HepG2 (cell line): ENCODE results near the gene DUSP22. TPM values are rescaled to one million over a fixed set of nuclear protein-coding genes. Genes with fewer than 3 reads are reported as not detected.

Experiments
- BRD4 ChIP-seq: sonication (generic); formaldehyde crosslinking; IDR thresholded peaks from 2 replicates; pipeline ENCODE4 v1.4.0; 2020; ENCODE audit warnings: missing genetic modification reagents
- HNF4A ChIP-seq: sonication (generic); formaldehyde crosslinking; IDR thresholded peaks from 2 replicates; pipeline ENCODE4 v1.4.0; 2020; ENCODE audit warnings: missing genetic modification reagents
- KLF16 ChIP-seq, 2 experiments: sonication (generic) in 1 of 2; formaldehyde crosslinking in 1 of 2; IDR thresholded peaks; 2 replicates each; pipeline versions ENCODE4 v1.6.1 to v1.8.0; 2016 to 2023; ENCODE audit warnings: missing genetic modification reagents in 2 of 2, missing compliant biosample characterization in 1 of 2
- MEIS1 ChIP-seq: sonication (generic); formaldehyde crosslinking; IDR thresholded peaks from 2 replicates; pipeline ENCODE4 v1.9.0; 2021; ENCODE audit warnings: mild to moderate bottlenecking, missing genetic modification reagents, moderate library complexity, borderline replicate concordance
- NFKB2 ChIP-seq: sonication (generic); formaldehyde crosslinking; IDR thresholded peaks from 2 replicates; pipeline ENCODE4 v1.4.0; 2020; ENCODE audit warnings: missing genetic modification reagents, borderline replicate concordance
- REL ChIP-seq: sonication (generic); formaldehyde crosslinking; conservative IDR thresholded peaks from 2 replicates; pipeline ENCODE4 v1.8.0; 2022; ENCODE audit warnings: mild to moderate bottlenecking, missing genetic modification reagents, moderate library complexity
- SALL1 ChIP-seq: sonication (generic); formaldehyde crosslinking; IDR thresholded peaks from 2 replicates; pipeline ENCODE4 v1.8.0; 2022; ENCODE audit warnings: mild to moderate bottlenecking, missing genetic modification reagents
- SMAD3 ChIP-seq: sonication (generic); formaldehyde crosslinking; IDR thresholded peaks from 2 replicates; pipeline ENCODE4 v1.4.0; 2020; ENCODE audit warnings: missing genetic modification reagents
- SMYD3 ChIP-seq: sonication (generic); formaldehyde crosslinking; IDR thresholded peaks from 2 replicates; pipeline ENCODE4 v1.8.1; 2023; ENCODE audit warnings: mild to moderate bottlenecking, missing genetic modification reagents
- ZBTB42 ChIP-seq: sonication (generic); formaldehyde crosslinking; IDR thresholded peaks from 2 replicates; pipeline ENCODE4 v1.5.0; 2020; ENCODE audit warnings: mild to moderate bottlenecking, missing genetic modification reagents
- ZNF205 ChIP-seq: IDR thresholded peaks from 2 replicates; pipeline ENCODE4 v1.6.1; 2018; ENCODE audit warnings: missing biosample characterization, missing genetic modification reagents
- ZNF3 ChIP-seq: IDR thresholded peaks from 2 replicates; pipeline ENCODE4 v1.7.0; 2017; ENCODE audit warnings: inconsistent platforms
- ZNF547 ChIP-seq: sonication (generic); formaldehyde crosslinking; IDR thresholded peaks from 2 replicates; pipeline ENCODE4 v1.5.1; 2020; ENCODE audit warnings: mild to moderate bottlenecking, missing genetic modification reagents
- ZNF674 ChIP-seq: sonication (generic); formaldehyde crosslinking; IDR thresholded peaks from 2 replicates; pipeline ENCODE4 v1.5.0; 2020; ENCODE audit warnings: low read depth, mild to moderate bottlenecking, missing genetic modification reagents
- ZSCAN25 ChIP-seq: sonication (generic); formaldehyde crosslinking; IDR thresholded peaks from 2 replicates; pipeline ENCODE4 v1.8.0; 2022; ENCODE audit warnings: mild to moderate bottlenecking, missing genetic modification reagents
- polyA plus RNA-seq, 8 experiments: library from polyadenylated mRNA; depleted of rRNA in 3 of 8; stranded (reverse) in 7 of 8; unstranded in 1 of 8; fragments of >200 nt; fragmentation: Illumina TruSeq in 4 of 8; extraction: Trizol in 4 of 8; gene quantifications; 2 replicates each; pipeline versions ENCODE4 v1.2.1 to v1.2.3, GENCODE V29; 2011 to 2016; ENCODE audit warnings: low read depth in 4 of 8, missing spikeins in 1 of 8, mixed read lengths in 1 of 8; ENCODE audit not compliant: insufficient read depth in 1 of 8
- total RNA-seq, 5 experiments: library from RNA; depleted of rRNA; stranded (reverse); fragments of >200 nt; fragmentation: Illumina TruSeq; extraction: Trizol; gene quantifications; 2 replicates each; pipeline ENCODE4 v1.2.3, GENCODE V29; 2016; ENCODE audit warnings: low read depth in 1 of 5
- TF ChIP-seq, protein P1 (sequence below): sonication (generic); formaldehyde crosslinking; IDR thresholded peaks from 2 replicates; pipeline ENCODE4 v1.8.0; 2022; ENCODE audit warnings: missing genetic modification reagents, mild to moderate bottlenecking, borderline replicate concordance
- TF ChIP-seq, protein P2 (sequence below): sonication (generic); formaldehyde crosslinking; conservative IDR thresholded peaks from 2 replicates; pipeline ENCODE4 v1.4.0; 2020; ENCODE audit warnings: mild to moderate bottlenecking, missing genetic modification reagents, moderate library complexity

Gene DUSP22
- total and polyA plus RNA-seq, 2 of the 13 experiments (the other 11 are each of a cell fraction or from before 2014, with no cell fraction given): 20.2 to 32.8 TPM

DNA sequence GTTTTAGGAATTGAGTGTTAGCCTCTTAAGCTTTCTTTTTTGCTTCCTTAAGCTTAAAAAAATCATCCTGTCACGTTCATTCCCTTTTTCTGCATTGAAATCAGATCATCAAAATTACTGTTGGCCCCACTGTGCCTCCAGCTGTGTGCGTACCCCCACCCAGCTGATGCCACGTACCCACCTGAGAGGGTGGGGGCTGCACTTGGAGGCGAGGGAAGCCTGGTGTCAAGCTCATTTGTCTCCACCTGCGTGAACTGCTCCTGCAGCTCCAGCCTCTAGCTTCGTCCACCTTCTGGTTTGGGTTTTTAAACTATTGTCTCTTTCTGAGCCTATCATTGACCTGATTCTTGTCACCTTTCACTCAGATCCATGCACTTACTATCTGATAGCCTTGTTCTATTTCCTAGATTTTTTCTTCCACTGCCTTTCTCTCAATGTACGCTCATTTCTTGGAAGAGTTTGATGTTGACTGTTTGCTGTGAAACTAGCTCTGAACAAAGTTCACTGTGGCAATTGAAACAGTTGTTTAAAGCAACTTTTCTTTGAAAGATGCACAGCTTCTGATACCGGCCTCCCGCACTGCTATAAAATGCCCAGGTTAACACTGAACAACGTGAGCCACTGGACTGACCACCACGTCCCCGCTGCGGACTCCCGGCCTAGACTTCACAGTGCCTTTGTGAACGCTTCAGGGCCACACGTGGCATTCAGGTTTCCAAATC is 69.3 kb downstream of the DUSP22 start (continued):
- TF ChIP-seq ZNF205 (0 out of 2 replicates have a peak, but pooled peaks have one; percentile 55), ZBTB42 (CRISPR knock-in tag) (no peak), NFKB2 (CRISPR knock-in tag) (0 out of 2 replicates have a peak, but pooled peaks have one; percentile 35), BRD4 (CRISPR knock-in tag) (no peak), KLF16 (CRISPR knock-in tag; IDR thresholded peaks at IDR 0.05) (0 out of 4 replicates have a peak, but pooled peaks of 1 of the 2 experiments have one; percentile 21), SMYD3 (CRISPR knock-in tag) (no peak), MEIS1 (CRISPR knock-in tag) (0 out of 2 replicates have a peak, but pooled peaks have one; percentile 12), ZNF674 (CRISPR knock-in tag) (no peak), SMAD3 (CRISPR knock-in tag) (no peak), REL (no peak), SALL1 (CRISPR knock-in tag) (peak; percentile 0; the same call in 1 of the 2 replicates), ZNF547 (CRISPR knock-in tag) (0 out of 2 replicates have a peak, but pooled peaks have one; percentile 30), HNF4A (peak; percentile 34; the same call in 1 of the 2 replicates), ZNF3 (CRISPR knock-in tag) (peak; percentile 96), ZSCAN25 (CRISPR knock-in tag) (0 out of 2 replicates have a peak, but pooled peaks have one; percentile 43)
- TF ChIP-seq, protein P1, sequence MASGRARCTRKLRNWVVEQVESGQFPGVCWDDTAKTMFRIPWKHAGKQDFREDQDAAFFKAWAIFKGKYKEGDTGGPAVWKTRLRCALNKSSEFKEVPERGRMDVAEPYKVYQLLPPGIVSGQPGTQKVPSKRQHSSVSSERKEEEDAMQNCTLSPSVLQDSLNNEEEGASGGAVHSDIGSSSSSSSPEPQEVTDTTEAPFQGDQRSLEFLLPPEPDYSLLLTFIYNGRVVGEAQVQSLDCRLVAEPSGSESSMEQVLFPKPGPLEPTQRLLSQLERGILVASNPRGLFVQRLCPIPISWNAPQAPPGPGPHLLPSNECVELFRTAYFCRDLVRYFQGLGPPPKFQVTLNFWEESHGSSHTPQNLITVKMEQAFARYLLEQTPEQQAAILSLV: 0 out of 2 replicates have a peak, but pooled peaks have one; percentile 12
- TF ChIP-seq, protein P2, sequence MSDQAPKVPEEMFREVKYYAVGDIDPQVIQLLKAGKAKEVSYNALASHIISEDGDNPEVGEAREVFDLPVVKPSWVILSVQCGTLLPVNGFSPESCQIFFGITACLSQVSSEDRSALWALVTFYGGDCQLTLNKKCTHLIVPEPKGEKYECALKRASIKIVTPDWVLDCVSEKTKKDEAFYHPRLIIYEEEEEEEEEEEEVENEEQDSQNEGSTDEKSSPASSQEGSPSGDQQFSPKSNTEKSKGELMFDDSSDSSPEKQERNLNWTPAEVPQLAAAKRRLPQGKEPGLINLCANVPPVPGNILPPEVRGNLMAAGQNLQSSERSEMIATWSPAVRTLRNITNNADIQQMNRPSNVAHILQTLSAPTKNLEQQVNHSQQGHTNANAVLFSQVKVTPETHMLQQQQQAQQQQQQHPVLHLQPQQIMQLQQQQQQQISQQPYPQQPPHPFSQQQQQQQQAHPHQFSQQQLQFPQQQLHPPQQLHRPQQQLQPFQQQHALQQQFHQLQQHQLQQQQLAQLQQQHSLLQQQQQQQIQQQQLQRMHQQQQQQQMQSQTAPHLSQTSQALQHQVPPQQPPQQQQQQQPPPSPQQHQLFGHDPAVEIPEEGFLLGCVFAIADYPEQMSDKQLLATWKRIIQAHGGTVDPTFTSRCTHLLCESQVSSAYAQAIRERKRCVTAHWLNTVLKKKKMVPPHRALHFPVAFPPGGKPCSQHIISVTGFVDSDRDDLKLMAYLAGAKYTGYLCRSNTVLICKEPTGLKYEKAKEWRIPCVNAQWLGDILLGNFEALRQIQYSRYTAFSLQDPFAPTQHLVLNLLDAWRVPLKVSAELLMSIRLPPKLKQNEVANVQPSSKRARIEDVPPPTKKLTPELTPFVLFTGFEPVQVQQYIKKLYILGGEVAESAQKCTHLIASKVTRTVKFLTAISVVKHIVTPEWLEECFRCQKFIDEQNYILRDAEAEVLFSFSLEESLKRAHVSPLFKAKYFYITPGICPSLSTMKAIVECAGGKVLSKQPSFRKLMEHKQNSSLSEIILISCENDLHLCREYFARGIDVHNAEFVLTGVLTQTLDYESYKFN (CRISPR knock-in tag): 0 out of 2 replicates have a peak, but pooled peaks have one; percentile 24
